H54 (cell line): Measurements from ENCODE around the gene TPI1.

ENCODE experiments used
- DNase-seq: peaks from one replicate; pipeline ENCODE4 v3.0.0; 2011; ENCODE audit warnings: low spot score, mixed read lengths; ENCODE audit not compliant: insufficient read length
- FAIRE-seq: peaks from 3 replicates; lab custom pipeline; 2011; peaks lifted over from hg19 to GRCh38; lab: Jason Lieb, UNC
- POLR2A ChIP-seq: IDR thresholded peaks from 2 replicates; pipeline ENCODE4 v1.6.1; 2011; ENCODE audit warnings: low read depth, mild to moderate bottlenecking, low read length

TPI1 gene

DNA sequence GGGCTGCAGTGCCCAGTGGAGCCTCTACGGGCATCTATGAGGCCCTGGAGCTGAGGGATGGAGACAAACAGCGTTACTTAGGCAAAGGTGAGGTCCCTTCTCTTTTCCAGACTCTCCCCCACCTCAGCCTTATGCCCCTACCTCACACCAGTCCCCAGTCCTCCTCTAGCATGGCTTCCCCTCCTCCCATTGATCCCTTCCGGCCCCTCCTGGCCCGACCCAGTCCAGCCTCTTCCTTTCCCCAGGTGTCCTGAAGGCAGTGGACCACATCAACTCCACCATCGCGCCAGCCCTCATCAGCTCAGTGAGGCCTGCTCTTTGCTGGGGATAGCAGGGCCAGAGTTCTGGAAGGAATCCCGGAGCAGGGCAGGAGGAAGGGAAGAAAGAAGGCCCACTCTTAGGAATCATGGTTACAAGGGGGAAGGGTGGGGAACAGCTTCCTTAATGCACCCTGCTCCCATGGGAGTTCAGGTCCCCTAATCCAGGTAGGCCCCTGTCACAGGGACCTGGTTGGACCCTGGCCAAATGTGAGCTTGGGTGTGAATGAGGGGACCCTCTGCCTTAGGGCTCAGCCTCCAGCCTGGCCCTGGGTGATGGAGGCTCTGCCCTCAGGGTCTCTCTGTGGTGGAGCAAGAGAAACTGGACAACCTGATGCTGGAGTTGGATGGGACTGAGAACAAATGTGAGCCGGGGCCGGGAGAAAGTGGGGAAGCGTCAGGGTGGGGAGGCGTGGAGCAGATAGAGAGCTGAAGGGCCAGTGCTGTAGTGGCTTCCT, 49.3 kb downstream of the TPI1 start:
- TF ChIP-seq POLR2A, result no peak
- FAIRE-seq (no peak), DNase-seq (no peak)

DNA sequence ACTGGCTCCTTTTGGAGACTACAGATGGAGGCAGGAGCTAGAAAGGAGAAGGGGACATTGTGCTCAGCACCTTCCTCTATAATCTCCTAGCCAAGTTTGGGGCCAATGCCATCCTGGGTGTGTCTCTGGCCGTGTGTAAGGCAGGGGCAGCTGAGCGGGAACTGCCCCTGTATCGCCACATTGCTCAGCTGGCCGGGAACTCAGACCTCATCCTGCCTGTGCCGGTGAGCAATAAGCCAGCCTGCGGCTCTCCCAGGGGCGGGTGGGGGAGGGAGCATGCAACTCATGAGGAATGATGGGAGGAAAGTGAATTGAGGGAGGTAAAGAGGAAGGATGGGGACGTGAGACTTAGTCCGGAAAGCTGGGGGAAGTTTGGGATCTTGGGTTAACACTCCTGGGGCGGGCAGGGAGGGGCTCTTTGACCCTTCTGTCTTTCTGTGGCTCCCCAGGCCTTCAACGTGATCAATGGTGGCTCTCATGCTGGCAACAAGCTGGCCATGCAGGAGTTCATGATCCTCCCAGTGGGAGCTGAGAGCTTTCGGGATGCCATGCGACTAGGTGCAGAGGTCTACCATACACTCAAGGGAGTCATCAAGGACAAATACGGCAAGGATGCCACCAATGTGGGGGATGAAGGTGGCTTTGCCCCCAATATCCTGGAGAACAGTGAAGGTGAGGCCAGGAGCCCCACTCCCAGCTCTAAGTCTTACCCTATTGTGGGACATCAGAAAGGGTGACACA, 50.3 kb downstream of the TPI1 start:
- no peak for TF ChIP-seq POLR2A
- no peak for DNase-seq
- no peak for FAIRE-seq

GRCh38 chr12:6919588-6919987, 52.3 kb downstream of the TPI1 start:
- FAIRE-seq, result no peak
- TF ChIP-seq POLR2A, result no peak

More at GRCh38 chr12:6919588-6919987, 52.3 kb downstream of the TPI1 start:
- DNase-seq, result no peak
